ENCODE results near the gene RIC1. TPM values are rescaled to one million over a fixed set of nuclear protein-coding genes. Genes with fewer than 3 reads are reported as not detected.

RIC1 gene
- total and polyA plus RNA-seq, 2 of the 8 experiments (the other 6 are each of a cell fraction or from before 2014, with no cell fraction given), result 10.7 to 24.5 TPM

- TF ChIP-seq TAF7 (optimal IDR thresholded peaks at IDR 0.05; ENCODE audit: borderline replicate concordance, low read depth, low read length), result no peak
- TF ChIP-seq POLR2AphosphoS5 (IDR thresholded peaks at IDR 0.05; ENCODE audit: low read depth, low read length), result no peak
- no peak for TF ChIP-seq CEBPB (IDR thresholded peaks at IDR 0.05; ENCODE audit: low read depth, low read length)
- no peak for TF ChIP-seq KDM1A (IDR thresholded peaks at IDR 0.05; ENCODE audit: borderline replicate concordance, low read length)
- no peak for TF ChIP-seq ASH2L (IDR thresholded peaks at IDR 0.05; ENCODE audit: low read length)
Observed at GRCh38 chr9:5696884-5697283, 68.0 kb downstream of the RIC1 start (continued).
